Middle frontal gyrus (tissue), 1 donor: ENCODE data around the gene PCNA.

Experiments
- DNase-seq: peaks from one replicate; pipeline ENCODE4 v3.0.0-alpha.2; 2015; ENCODE audit warnings: low spot score; ENCODE audit errors: extremely low spot score

The PCNA gene

DNA sequence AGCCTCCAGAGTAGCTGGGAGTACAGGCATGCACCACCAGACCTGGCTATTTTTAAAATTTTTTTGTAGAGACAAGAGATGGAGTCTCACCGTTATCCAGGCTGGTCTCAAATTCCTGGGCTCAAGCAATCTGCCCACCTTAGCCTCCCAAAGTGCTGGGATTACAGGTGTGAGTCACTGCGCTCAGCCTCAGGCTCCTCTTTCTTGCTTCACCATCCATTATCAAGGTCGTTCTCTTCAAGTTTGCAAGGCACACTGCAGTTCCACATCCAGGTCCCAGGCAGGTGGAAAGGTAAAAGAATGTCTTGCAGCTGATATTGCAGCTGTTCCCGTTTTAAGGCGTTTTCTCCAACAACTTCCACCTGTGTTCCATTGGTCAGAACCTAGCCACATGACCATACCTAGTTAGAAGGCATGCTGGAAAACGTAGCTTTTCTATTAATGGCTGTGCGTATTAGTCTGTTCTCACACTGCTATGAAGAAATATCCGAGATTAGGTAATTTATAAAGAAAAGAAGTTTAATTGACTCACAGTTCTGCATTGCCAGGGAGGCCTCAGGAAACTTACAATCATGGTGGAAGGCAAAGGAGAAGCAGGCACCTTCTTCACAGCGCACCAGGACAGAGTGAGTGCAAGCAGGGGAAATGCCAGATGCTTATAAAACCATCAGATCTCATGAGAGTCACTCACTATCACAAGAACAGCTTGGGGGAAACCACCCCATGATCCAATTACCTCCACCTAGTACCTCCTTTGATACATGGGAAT is 51.7 kb downstream of the PCNA start:
- DNase-seq = no peak

DNA sequence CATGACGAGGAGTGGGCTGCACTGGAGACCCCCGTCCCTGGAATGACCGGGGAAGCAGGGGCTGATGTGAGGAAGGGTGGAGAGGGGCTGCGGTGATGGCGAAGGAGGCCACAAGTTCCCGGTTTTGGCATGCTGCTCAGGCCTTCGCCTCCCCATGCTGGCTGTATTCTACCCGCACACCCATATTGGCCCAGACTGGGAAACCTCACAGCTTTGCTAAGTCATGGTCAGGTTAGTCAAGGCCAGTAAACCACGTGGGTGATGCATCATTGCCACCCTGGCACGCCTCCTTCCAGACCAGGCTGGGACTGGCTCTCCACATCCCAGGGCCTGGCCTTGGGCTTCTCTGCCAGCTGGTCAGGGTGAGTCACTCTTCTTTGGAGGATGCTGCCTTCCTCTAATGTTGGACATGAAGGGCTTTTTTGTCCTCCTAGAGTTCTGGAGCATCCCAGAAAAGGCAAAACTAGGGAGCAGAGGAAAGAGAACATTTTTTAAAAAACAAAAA is 53.8 kb downstream of the PCNA start:
- DNase-seq = no peak

DNA sequence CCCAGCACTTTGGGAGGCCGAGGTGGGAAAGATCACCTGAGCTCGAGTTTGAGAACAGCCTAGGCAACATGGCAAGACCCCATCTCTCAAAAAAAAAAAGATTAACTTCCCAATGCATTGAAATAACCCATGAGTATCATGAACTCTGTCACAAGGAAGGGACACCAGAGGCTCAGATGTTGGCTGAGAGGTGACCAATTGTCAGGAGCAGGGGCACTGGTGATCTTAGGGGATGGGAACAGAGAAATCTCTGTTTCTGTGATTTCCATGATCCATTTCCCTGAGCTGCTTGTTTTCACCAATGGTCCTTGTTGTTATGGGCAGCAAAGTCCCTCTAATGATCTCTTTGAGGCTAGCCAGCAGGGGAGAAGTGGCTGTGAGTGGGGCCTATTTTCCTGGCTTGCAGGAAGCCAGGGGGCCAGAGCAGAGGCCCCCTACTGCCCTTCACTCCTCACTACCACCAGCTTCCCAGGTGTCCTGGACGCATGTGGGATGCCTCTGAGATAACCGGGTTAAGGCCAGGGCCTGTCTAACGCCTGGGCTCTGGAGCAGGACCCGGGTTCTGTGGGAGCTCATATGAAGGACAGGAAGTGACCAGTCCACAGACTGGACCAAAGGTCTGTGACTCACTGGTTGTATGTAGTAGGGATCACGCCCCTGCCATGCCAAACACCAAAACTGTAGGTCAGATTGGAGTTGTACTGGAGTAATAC is 54.4 kb downstream of the PCNA start:
- no peak for DNase-seq
